Measurements from ENCODE around the gene DLG1.

DLG1 gene

GRCh38 chr3:197312431-197312830 is 14.0 kb upstream of the DLG1 start:
- no peak for DNase-seq

DNA sequence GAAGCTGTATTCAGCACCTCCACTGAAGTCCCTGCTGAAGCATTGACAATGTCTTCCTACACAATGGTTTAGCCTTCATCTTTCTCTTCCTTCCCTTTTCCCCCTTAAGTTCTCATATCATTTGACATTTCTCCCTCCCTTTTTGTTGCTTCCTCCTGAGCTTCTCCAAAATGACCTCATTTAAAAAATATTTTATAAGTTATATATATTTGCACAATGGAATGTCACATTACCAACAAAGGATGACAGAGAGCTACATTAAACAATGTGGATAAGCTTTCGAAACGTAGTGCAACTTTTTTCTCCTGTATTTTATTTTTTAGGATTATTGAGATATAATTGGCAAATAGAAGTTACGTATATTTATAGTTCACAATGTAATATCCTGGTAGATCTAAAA is 13.2 kb upstream of the DLG1 start:
- no peak for DNase-seq

DNA sequence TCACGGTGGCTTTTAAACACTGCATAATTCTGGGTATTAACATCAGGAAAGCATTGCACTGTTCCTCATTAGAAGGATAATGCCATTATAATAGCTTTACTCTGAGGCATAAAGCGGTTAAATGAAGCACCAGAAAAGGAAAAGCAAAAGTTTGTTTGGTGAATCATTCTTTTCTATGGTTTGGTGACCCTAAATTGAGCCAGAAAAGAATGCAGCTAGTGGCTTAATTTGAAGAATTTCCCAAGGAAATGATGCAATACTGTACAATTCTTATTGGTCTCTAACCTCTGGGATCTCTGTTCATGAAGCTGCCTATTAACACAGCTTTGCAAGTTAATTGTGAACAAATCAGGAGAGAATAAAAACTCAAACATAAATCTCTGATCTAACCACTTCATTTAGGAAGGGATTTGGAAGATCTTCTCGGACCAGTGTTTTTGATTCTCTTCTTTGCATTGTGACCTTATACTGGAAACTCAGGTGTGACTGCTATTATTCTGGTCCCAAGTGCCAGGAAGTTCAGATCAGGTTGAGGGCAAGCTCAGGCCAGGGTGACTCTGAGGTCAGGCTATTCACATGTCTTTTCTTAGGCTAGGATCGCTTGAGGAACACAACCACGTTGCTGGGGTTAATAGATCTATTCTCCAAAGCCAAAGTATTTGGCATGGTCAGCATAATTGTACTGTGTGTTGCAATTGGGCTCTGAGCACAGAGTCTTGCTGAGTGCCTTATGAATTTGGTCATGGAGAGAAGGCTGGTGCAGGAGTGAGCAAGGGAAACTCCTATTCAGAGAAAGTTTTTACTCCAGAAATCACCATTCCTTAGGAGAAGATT is 11.3 kb upstream of the DLG1 start:
- no peak for DNase-seq

- no peak for DNase-seq
These were observed 10.2 kb upstream of the DLG1 start for GRCh38 chr3:197308591-197308990.

- no peak for DNase-seq
These were observed 8.1 kb upstream of the DLG1 start for GRCh38 chr3:197306374-197307086.

DNA sequence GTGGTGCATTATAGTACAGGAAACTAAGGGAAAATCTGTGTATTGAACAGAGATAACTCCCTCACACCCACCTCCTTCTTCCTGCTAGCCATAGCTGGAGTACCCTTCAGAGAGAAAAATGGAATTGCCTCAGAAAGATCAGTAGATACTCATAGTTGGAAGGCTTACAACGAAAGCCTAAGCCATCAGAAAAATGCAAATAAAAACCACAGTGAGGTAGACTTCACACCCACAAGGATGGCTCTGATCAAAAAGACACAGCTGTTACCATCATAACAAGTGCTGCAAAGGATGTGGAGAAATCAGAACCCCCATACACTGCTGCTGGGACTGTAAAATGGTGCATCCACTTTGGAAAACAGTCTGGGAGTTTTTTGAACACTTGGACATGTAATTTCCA is 7.4 kb upstream of the DLG1 start:
- no peak for DNase-seq

- no peak for DNase-seq
These were observed 5.0 kb upstream of the DLG1 start for GRCh38 chr3:197303452-197303851.

DNA sequence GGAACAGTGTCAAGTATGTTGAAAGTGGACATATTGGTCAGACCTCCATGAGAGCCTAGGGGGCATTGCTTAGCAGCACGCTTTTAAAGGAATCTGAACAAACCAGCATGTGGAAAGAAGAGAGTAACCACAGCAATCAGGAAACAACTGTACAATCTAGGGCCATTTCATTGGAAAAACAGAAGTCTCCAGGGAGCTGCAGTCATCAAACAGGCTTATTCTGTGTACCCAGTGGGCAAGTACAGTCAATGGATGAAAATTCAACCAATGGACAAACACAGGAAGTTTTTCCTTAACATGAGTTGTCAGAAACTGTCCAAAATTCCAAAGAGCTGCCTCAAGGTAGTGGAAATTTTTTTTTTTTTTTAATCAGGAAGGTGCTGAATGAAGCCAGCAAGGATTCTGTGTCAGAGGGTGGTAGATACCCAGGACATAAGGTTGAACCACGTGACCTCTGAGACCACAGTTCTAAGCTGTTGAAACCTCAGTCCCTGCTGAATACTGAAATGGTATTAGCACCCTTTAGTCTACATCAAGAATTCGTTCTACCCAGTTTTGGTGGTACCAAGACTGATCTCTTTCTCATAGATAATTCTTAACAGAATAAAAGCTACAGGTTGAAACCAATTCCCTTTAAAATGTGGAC is 4.4 kb upstream of the DLG1 start:
- DNase-seq: no peak

DNA sequence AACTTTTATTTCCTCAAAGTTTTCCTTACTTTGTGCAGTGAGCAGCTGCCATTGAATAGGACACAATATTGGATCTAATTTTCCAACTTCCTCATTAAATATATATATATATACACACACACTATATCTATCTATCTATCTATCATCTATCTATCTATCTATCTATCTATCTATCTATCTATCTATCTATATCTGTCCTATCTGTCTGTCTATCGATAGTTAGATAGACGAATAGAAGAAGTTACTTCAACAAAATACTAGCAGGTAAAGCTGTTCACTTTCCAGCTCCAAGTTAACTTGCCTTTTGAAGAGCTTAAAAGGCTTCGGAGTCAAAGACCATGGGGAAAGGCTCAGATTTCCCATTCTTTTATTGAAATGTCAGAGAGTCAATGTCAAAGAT is 3.6 kb upstream of the DLG1 start:
- DNase-seq: no peak

GRCh38 chr3:197300361-197300760 is 1.9 kb upstream of the DLG1 start:
- DNase-seq: no peak

GRCh38 chr3:197298945-197299854 is 788 bp upstream of the DLG1 start:
- peak; percentile 73 for DNase-seq

GRCh38 chr3:197297476-197298340 is 704 bp downstream of the DLG1 start:
- peak; percentile 82 for DNase-seq

DNA sequence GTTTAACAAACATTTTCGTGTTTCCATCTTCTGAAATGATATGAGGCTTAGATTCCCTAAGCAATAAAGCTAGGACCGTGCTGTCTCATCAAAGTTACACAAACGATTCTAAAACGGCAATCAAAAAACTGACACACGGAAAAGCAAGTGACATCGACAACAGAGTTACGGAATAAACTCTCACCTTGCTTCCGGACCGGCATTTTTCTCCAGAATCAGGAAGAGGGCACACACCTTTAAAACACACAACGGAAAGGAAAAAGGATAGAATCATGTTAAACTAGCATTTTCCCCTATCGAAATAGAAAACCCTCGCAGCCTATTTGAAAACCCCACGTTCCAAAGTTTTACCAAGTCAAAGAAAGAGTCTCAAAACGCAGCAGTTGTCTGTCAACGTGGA is 1.4 kb downstream of the DLG1 start:
- no peak for DNase-seq

DNA sequence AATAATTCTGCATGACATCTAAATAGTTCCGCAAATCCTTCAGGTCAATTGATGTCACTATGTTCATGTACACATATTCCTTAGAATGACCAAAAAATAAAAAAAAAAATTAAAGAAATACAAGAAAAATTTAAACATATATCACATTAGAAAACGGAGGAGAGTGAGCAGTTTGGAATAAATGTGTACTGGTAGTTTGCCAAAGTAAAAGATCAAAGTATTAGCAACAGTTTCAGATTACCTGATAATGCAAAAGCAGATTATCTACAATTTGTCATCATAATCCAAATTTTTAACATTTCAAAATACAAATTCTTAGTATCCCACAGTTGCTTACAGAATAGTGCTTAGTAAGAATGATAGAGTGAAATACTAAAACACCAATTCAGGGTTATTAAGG is 1.9 kb downstream of the DLG1 start:
- DNase-seq: no peak

DNA sequence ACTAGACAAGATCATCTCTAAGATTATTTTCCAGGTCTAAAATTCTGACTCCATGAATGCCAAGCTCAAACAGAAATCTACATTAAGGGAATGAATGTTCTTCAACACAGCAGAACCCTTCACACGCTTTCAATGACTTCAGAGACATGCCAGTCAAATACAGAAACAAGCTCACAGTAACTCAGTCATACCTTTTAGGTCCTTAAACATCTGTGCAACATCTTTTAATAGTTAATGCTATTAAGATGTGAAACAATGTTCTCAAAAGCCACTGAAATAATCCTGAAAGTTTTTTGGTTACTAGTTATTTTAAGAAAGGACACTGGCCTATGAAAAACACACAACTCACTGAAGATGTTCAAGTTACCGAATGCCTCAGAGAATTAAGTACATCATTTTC is 2.5 kb downstream of the DLG1 start:
- DNase-seq: no peak

- DNase-seq: no peak
These were observed 4.7 kb downstream of the DLG1 start for GRCh38 chr3:197293605-197294237.

DNA sequence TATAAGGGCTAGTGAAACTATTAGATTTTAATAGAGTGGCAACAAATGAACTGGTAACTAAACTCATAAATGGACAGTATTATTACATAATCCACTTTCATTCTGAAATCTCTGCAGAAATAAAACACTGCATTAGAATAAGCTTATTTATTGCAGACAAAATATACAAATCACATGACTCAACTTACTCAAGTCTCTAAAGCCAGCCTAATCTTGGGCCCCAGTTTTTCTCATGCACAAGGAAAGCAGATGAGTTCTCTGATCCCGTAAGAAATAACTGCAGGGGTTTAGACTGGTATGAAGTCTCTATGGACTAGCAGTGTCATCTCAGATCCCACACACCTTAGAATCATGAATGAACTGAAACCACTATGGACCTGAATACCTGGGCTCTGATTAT is 5.8 kb downstream of the DLG1 start:
- no peak for DNase-seq

DNA sequence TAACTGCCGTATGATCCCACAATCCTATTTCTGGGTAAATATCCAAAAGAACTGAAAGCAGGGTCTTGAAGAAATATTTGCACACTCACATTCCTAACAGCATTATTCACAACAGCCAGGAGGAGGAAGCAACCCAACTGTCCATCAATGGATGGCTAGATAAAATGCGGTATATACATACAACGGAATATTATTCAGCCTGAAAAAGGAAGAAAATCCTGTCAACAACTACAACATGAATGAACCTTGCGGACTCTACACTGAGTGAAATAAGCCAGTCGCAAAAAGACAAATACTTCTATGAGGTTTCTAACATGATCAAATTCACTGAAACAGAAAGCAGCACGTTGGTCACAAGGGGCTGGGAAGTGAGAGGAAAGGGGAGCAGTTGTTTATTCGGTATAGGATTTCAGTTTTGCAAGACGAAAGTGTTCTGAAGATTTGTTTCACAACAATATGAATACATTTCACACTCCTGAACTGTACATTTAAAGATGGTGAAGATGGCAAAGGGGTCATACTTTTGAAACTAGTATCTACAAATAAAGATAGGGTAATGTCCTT is 6.2 kb downstream of the DLG1 start:
- DNase-seq: no peak

DNA sequence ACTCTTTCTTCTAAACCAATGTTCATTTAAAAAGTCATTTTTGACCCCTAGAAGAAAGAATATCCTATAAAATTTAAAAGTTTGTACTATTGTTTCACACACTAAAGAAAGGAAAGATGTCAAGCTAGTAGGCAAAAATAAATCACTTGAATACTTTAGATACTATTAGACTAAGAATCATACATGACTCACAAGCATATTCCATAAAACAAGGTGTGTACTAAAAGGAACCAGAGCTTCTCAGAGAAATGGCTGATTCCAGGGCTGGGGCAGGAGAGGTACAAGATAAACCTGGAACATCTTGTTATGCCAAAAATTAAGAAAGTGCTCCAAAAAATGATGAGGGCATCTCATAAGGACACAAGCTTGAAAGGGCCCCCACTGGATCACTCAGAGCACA is 8.7 kb downstream of the DLG1 start:
- DNase-seq: no peak

- no peak for DNase-seq
These were observed 11.7 kb downstream of the DLG1 start for GRCh38 chr3:197286678-197287077.

DNA sequence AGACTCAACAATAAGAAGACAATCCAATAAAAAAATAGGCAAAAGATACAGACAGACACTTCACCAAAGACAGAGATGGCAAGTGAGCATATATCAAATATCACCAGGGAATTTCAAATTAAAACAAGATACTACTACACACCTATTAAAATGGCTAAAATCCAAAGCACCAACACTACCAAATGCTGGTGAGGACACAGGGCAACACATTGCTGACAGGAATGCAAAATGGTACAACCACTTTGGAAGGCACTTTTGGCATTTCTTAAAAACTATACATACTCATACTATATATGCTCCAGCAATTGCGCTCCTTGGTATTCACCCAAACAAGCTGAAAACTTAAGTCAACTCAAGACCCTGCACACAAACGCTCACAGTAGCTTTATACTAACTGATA is 12.9 kb downstream of the DLG1 start:
- DNase-seq: no peak

All from NCI-H526 treated with DMSO at 0.1 percent for 48 hours (cell line).